ENCODE results near the gene ANTXR1. TPM values are rescaled to one million over a fixed set of nuclear protein-coding genes. Genes with fewer than 3 reads are reported as not detected.

ANTXR1 gene
- total and polyA plus RNA-seq, 2 of the 8 experiments (the other 6 are each of a cell fraction or from before 2014, with no cell fraction given): 15.8 to 44.3 TPM

GRCh38 chr2:69183659-69184058 is 170.7 kb downstream of the ANTXR1 start:
- no peak for DNase-seq (ENCODE audit: low read depth in 1 of 2, low spot score in 2 of 2)
- Histone ChIP-seq H3K4me2 (ENCODE audit: insufficient read depth in 1 of 2, low read depth in 2 of 2, low read length in 2 of 2) (no peak overlapping the region), H3K23me2 (ENCODE audit: low read depth, low read length) (no peaks in the 10 kb centered on the region), H4K20me1 (replicated peaks in 1 of 2; ENCODE audit: control insufficient read depth in 1 of 2, insufficient read depth in 2 of 2, low read length in 2 of 2) (no peaks in the 10 kb centered on the region), H4K5ac (ENCODE audit: insufficient read length, low read depth, low read length) (no peak overlapping the region), H2AK5ac (ENCODE audit: low read depth, low read length) (no peak overlapping the region), H4K91ac (replicated peaks; ENCODE audit: insufficient read length, low read length) (no peak overlapping the region), H3K9me3 (ENCODE audit: insufficient read depth in 2 of 2, low read depth in 1 of 2, low read length in 1 of 2) (no peaks in the 10 kb centered on the region), H3K4me3 (ENCODE audit: extremely low read depth in 1 of 4, insufficient read depth in 2 of 4, low read depth in 3 of 4, low read length in 4 of 4) (no peak overlapping the region), H3K14ac (ENCODE audit: insufficient read length) (no peak overlapping the region), H3K27me3 (replicated peaks in 1 of 4; ENCODE audit: control insufficient read depth in 3 of 4, extremely low read depth in 1 of 4, insufficient read depth in 3 of 4, low read length in 3 of 4) (no peaks in the 10 kb centered on the region), H3K4me1 (replicated peaks in 1 of 4; ENCODE audit: control insufficient read depth in 3 of 4, insufficient read depth in 4 of 4, low read length in 3 of 4) (peaks cover 0 to 2% (median 0%) of the 10 kb centered on the region in 4 experiments; a peak in 1 of 7 replicates), H3K79me2 (ENCODE audit: control insufficient read depth in 1 of 2, insufficient read depth in 2 of 2, low read length in 2 of 2) (no peaks in the 10 kb centered on the region), H3K79me1 (ENCODE audit: low read depth, low read length) (no peaks in the 10 kb centered on the region), H3K23ac (ENCODE audit: insufficient read length) (no peak overlapping the region), H2BK5ac (ENCODE audit: low read depth, low read length) (no peak overlapping the region), H3K9ac (replicated peaks in 1 of 4; ENCODE audit: extremely low read depth in 1 of 4, low read depth in 3 of 4, low read length in 3 of 4) (no peak overlapping the region), H2BK20ac (ENCODE audit: low read length) (no peak overlapping the region), H2BK120ac (replicated peaks; ENCODE audit: low read depth, low read length) (no peak overlapping the region), H2BK12ac (ENCODE audit: low read depth, low read length) (no peak overlapping the region), H2BK15ac (ENCODE audit: low read length) (no peak overlapping the region), H3K56ac (replicated peaks; ENCODE audit: insufficient read length, low read depth, low read length) (no peak overlapping the region), H2AFZ (ENCODE audit: low read length) (no peak overlapping the region), H3K18ac (ENCODE audit: extremely low read depth, low read length) (no peak overlapping the region), H3K4ac (replicated peaks; ENCODE audit: insufficient read length, low read depth, low read length) (no peak overlapping the region), H4K8ac (ENCODE audit: extremely low read depth, insufficient read depth, low read length) (no peak overlapping the region), H3K36me3 (ENCODE audit: control insufficient read depth in 2 of 4, insufficient read depth in 4 of 4, low read length in 3 of 4) (peaks cover 0 to 7% (median 2%) of the 10 kb centered on the region in 4 experiments; a peak in 2 of 8 replicates), H3K27ac (ENCODE audit: low read depth, low read length) (no peak overlapping the region)
- TF ChIP-seq SP2 (IDR thresholded peaks at IDR 0.05; ENCODE audit: low read length) (no peak), CEBPB (IDR thresholded peaks at IDR 0.05; ENCODE audit: low read depth, low read length) (no peak), E2F6 (IDR thresholded peaks at IDR 0.05) (no peak), GTF2F1 (IDR thresholded peaks at IDR 0.05; ENCODE audit: borderline replicate concordance, low read depth, low read length) (no peak), ATF2 (IDR thresholded peaks at IDR 0.05; ENCODE audit: low read length) (no peak), SP1 (IDR thresholded peaks at IDR 0.05; ENCODE audit: low read depth, low read length) (no peak), CTCF (IDR thresholded peaks at IDR 0.05; ENCODE audit: control extremely low read depth in 1 of 3, insufficient read depth in 1 of 3, low read depth in 1 of 3, low read length in 3 of 3) (no peak), GABPA (IDR thresholded peaks at IDR 0.05; ENCODE audit: borderline replicate concordance, insufficient read depth, low read length) (no peak)
- CTCF ChIA-PET (ENCODE audit: partially characterized antibody): interaction anchor here (0.6 kb wide), 1 partner anchor 22 kb away, joined by 3 read pairs; no protein-coding TSS in a partner anchor
- 88% methylated on average over 2 of the region's 2 CpGs; no CpG with 5 or more reads in 1 of the 2 experiments for WGBS, 2 experiments (ENCODE audit: extremely low coverage in 1 of 2, insufficient coverage in 1 of 2, insufficient read length in 1 of 2, insufficient replicate concordance in 2 of 2, low coverage in 1 of 2, low lambda C conversion rate in 2 of 2, missing lambda C conversion rate in 1 of 2)
- POLR2A ChIA-PET (ENCODE audit: partially characterized antibody): interaction anchor here (1.0 kb wide), 1 partner anchor 10 kb away, joined by 3 read pairs; no protein-coding TSS in a partner anchor
- no peak for FAIRE-seq

Measured in H1 (cell line).